Tibial artery (tissue), 4 donors: Measurements from ENCODE around the gene FNDC3B.

Source experiments
- DNase-seq, 2 donors: peaks; one replicate each; pipeline ENCODE4 v3.0.0-alpha.2; 2019
- H3K27ac ChIP-seq, 2 donors: fragments of 200-600 bp; sonication (generic) in 1 of 2; 1 replicate in 1 of 2; 2 replicates in 1 of 2; pipeline ENCODE4 v1.5.1; 2018 to 2019; ENCODE audit warnings: mild to moderate bottlenecking in 1 of 2
- H3K27me3 ChIP-seq, 2 donors: fragments of 200-600 bp; sonication (generic) in 1 of 2; one replicate each; pipeline versions ENCODE4 v1.5.1 to v1.6.0; 2016 to 2019
- H3K36me3 ChIP-seq, 3 donors: fragments of 200-600 bp; sonication (generic) in 2 of 3; one replicate each; pipeline ENCODE4 v1.5.1; 2016 to 2019; ENCODE audit warnings: mild to moderate bottlenecking in 2 of 3
- H3K4me1 ChIP-seq, 4 donors: fragments of 200-600 bp; sonication (generic) in 2 of 4; 1 replicate in 3 of 4; 2 replicates in 1 of 4; pipeline ENCODE4 v1.5.1; 2016 to 2019
- H3K4me3 ChIP-seq, 2 donors: fragments of 200-600 bp; sonication (generic) in 1 of 2; 1 replicate in 1 of 2; 2 replicates in 1 of 2; pipeline ENCODE4 v1.5.1; 2018 to 2019; ENCODE audit warnings: mild to moderate bottlenecking in 2 of 2
- H3K9me3 ChIP-seq, 3 donors: fragments of 200-600 bp; sonication (generic) in 1 of 3; one replicate each; pipeline ENCODE4 v1.5.1; 2016 to 2019
- intact Hi-C: fragments of 100-400 bp; cut with DNase I; formaldehyde crosslinking; loops from one replicate; pipeline ENCODE4 v1.15.0; 2023; ENCODE audit warnings: low total_unique reads
- TF ChIP-seq, protein P1 (sequence below), 2 experiments: fragments of 200-600 bp in 1 of 2; fragments of 450-650 bp in 1 of 2; IDR thresholded peaks; one replicate each; pipeline ENCODE4 v1.5.1; 2017 to 2019; ENCODE audit warnings: antibody characterized with exemption in 2 of 2, mild to moderate bottlenecking in 1 of 2, moderate library complexity in 1 of 2

Gene FNDC3B

GRCh38 chr3:172354931-172355499 lies 315.6 kb downstream of the FNDC3B start:
- Histone ChIP-seq H3K36me3 (peaks cover 18 to 33% (median 30%) of the 10 kb centered on the region in 3 donors), H3K4me3 (no peak overlapping the region), H3K9me3 (no peaks in the 10 kb centered on the region), H3K4me1 (peaks cover 0 to 33% (median 19%) of the 10 kb centered on the region in 4 donors), H3K27me3 (no peaks in the 10 kb centered on the region), H3K27ac (peak overlapping the region; percentile 29 to 47)
- TF ChIP-seq, protein P1, sequence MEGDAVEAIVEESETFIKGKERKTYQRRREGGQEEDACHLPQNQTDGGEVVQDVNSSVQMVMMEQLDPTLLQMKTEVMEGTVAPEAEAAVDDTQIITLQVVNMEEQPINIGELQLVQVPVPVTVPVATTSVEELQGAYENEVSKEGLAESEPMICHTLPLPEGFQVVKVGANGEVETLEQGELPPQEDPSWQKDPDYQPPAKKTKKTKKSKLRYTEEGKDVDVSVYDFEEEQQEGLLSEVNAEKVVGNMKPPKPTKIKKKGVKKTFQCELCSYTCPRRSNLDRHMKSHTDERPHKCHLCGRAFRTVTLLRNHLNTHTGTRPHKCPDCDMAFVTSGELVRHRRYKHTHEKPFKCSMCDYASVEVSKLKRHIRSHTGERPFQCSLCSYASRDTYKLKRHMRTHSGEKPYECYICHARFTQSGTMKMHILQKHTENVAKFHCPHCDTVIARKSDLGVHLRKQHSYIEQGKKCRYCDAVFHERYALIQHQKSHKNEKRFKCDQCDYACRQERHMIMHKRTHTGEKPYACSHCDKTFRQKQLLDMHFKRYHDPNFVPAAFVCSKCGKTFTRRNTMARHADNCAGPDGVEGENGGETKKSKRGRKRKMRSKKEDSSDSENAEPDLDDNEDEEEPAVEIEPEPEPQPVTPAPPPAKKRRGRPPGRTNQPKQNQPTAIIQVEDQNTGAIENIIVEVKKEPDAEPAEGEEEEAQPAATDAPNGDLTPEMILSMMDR (IDR thresholded peaks at IDR 0.05): no peak
- intact Hi-C loops: loop anchor here (10.0 kb wide), 1 partner anchor 710 kb away; no protein-coding TSS in a partner anchor
- no peak for DNase-seq

- intact Hi-C loops: loop anchor here (10.0 kb wide), 1 partner anchor 711 kb away; no protein-coding TSS in a partner anchor
- H3K27me3 ChIP-seq: no peaks in the 10 kb centered on the region
- no peak overlapping the region for H3K4me3 ChIP-seq
- H3K4me1 ChIP-seq: peaks cover 0 to 33% (median 19%) of the 10 kb centered on the region in 4 donors
- H3K36me3 ChIP-seq: peaks cover 20 to 34% (median 27%) of the 10 kb centered on the region in 3 donors
- peak overlapping the region; percentile 29 to 47 for H3K27ac ChIP-seq
- TF ChIP-seq, protein P1 (IDR thresholded peaks at IDR 0.05): no peak
- H3K9me3 ChIP-seq: no peaks in the 10 kb centered on the region
- DNase-seq: no peak
Observed at GRCh38 chr3:172355836-172356235, 316.5 kb downstream of the FNDC3B start.

GRCh38 chr3:172356427-172356826 lies 317.0 kb downstream of the FNDC3B start:
- Histone ChIP-seq H3K36me3 (peaks cover 24 to 34% (median 27%) of the 10 kb centered on the region in 3 donors), H3K27me3 (no peaks in the 10 kb centered on the region), H3K9me3 (no peaks in the 10 kb centered on the region), H3K27ac (peak overlapping the region; percentile 29 to 47), H3K4me3 (no peak overlapping the region), H3K4me1 (peaks cover 0 to 33% (median 19%) of the 10 kb centered on the region in 4 donors)
- no peak for DNase-seq
- intact Hi-C loops: loop anchor here (10.0 kb wide), 1 partner anchor 712 kb away; no protein-coding TSS in a partner anchor
- TF ChIP-seq, protein P1 (IDR thresholded peaks at IDR 0.05): no peak

- no peak for DNase-seq
Observed at GRCh38 chr3:172357850-172358754, 318.7 kb downstream of the FNDC3B start.

GRCh38 chr3:172359231-172359630 lies 319.9 kb downstream of the FNDC3B start:
- H3K36me3 ChIP-seq: peaks cover 32 to 38% (median 33%) of the 10 kb centered on the region in 3 donors
- H3K27ac ChIP-seq: no peak overlapping the region
- H3K9me3 ChIP-seq: no peaks in the 10 kb centered on the region
- intact Hi-C loops: loop anchor here (10.0 kb wide), 1 partner anchor 714 kb away; no protein-coding TSS in a partner anchor
- no peak overlapping the region for H3K4me3 ChIP-seq
- TF ChIP-seq, protein P1 (IDR thresholded peaks at IDR 0.05): no peak
- no peaks in the 10 kb centered on the region for H3K27me3 ChIP-seq
- DNase-seq: no peak
- peaks cover 0 to 33% (median 19%) of the 10 kb centered on the region in 4 donors for H3K4me1 ChIP-seq

More at GRCh38 chr3:172357850-172358754, 318.7 kb downstream of the FNDC3B start:
- no peak overlapping the region for H3K4me3 ChIP-seq
- H3K36me3 ChIP-seq: peaks cover 29 to 34% (median 32%) of the 10 kb centered on the region in 3 donors
- no peak overlapping the region for H3K27ac ChIP-seq
- intact Hi-C loops: loop anchor here (10.0 kb wide), 1 partner anchor 713 kb away; no protein-coding TSS in a partner anchor
- H3K27me3 ChIP-seq: no peaks in the 10 kb centered on the region
- TF ChIP-seq, protein P1 (IDR thresholded peaks at IDR 0.05): no peak
- H3K9me3 ChIP-seq: no peaks in the 10 kb centered on the region
- H3K4me1 ChIP-seq: peaks cover 0 to 33% (median 19%) of the 10 kb centered on the region in 4 donors
